IMR-90 (cell line): Measurements from ENCODE around the gene VPS35L. TPM values are rescaled to one million over a fixed set of nuclear protein-coding genes. Genes with fewer than 3 reads are reported as not detected.

Source experiments
- ATAC-seq: fragments of 200-7000 bp; cut with Tn5 transposase; 2 replicates; pipeline ENCODE4 v1.9.1; 2020; ENCODE audit warnings: low read depth, mild to moderate bottlenecking, moderate library complexity
- BruUV-seq: library from RNA; stranded (reverse); fragments of 400-500 nt; replicated peaks from 2 replicates; lab custom pipeline; 2021; lab: Mats Ljungman, UMichigan
- CTCF ChIA-PET: fragments of 300-600 bp; formaldehyde crosslinking; extraction: SDS; loops from one replicate; lab custom pipeline; 2021; ENCODE audit warnings: antibody characterized with exemption; lab: Yijun Ruan, JAX
- POLR2A ChIA-PET: fragments of 300-600 bp; sonication (Branson Sonifier 250); formaldehyde crosslinking; loops from one replicate; lab custom pipeline; 2022; ENCODE audit warnings: antibody characterized with exemption; ENCODE audit not compliant: unreplicated experiment; lab: Charles Lee
- DNase-seq: peaks from one replicate; pipeline ENCODE4 v3.0.0; 2013
- H2AFZ ChIP-seq: replicated peaks from 2 replicates; pipeline ENCODE3; 2013; ENCODE audit warnings: low read length, mild to moderate bottlenecking; ENCODE audit not compliant: poor library complexity
- H2AK5ac ChIP-seq: 2 replicates; pipeline ENCODE4 v1.6.1; 2013; ENCODE audit warnings: low read depth, low read length, inconsistent platforms
- H2AK9ac ChIP-seq: replicated peaks from 2 replicates; pipeline ENCODE3; 2013; ENCODE audit warnings: mild to moderate bottlenecking, low read depth, low read length, moderate library complexity; ENCODE audit not compliant: poor library complexity
- H2BK120ac ChIP-seq: 2 replicates; pipeline ENCODE4 v1.6.1; 2013; ENCODE audit warnings: low read depth, low read length, inconsistent platforms
- H2BK15ac ChIP-seq: 3 replicates; pipeline ENCODE4 v1.6.1; 2013; ENCODE audit warnings: low read depth, low read length, inconsistent platforms
- H2BK20ac ChIP-seq: 2 replicates; pipeline ENCODE4 v1.6.1; 2013; ENCODE audit warnings: low read depth, mild to moderate bottlenecking, inconsistent platforms, low read length, moderate library complexity
- H2BK5ac ChIP-seq: 2 replicates; pipeline ENCODE4 v1.6.1; 2013; ENCODE audit warnings: mild to moderate bottlenecking, low read depth, low read length, inconsistent platforms; ENCODE audit not compliant: poor library complexity, severe bottlenecking
- H3K14ac ChIP-seq: replicated peaks from 2 replicates; pipeline ENCODE4 v1.6.1; 2013; ENCODE audit warnings: low read depth, low read length, inconsistent platforms
- H3K18ac ChIP-seq: 2 replicates; pipeline ENCODE4 v1.6.1; 2013; ENCODE audit warnings: low read depth, low read length, control low read depth
- H3K23ac ChIP-seq: 2 replicates; pipeline ENCODE4 v1.6.1; 2013; ENCODE audit warnings: low read depth, low read length, inconsistent platforms
- H3K27ac ChIP-seq: 2 replicates; pipeline ENCODE4 v1.5.1; 2013; ENCODE audit warnings: mild to moderate bottlenecking, control low read depth, low read length; ENCODE audit not compliant: insufficient read depth
- H3K27me3 ChIP-seq: 2 replicates; pipeline ENCODE4 v1.6.1; 2013; ENCODE audit warnings: low read length; ENCODE audit not compliant: control insufficient read depth, insufficient read depth
- H3K36me3 ChIP-seq: 2 replicates; pipeline ENCODE4 v1.6.1; 2013; ENCODE audit warnings: low read length, mixed read lengths; ENCODE audit not compliant: control insufficient read depth, insufficient read depth
- H3K4ac ChIP-seq: 2 replicates; pipeline ENCODE4 v1.6.1; 2013; ENCODE audit warnings: low read depth, low read length, inconsistent platforms
- H3K4me1 ChIP-seq: 2 replicates; pipeline ENCODE4 v1.6.1; 2013; ENCODE audit warnings: low read length, mixed read lengths; ENCODE audit not compliant: control insufficient read depth, insufficient read depth
- H3K4me2 ChIP-seq: 2 replicates; pipeline ENCODE4 v1.6.1; 2013; ENCODE audit warnings: low read depth, mild to moderate bottlenecking, control low read depth, low read length, moderate library complexity
- H3K4me3 ChIP-seq: 2 replicates; pipeline ENCODE4 v1.5.1; 2013; ENCODE audit warnings: low read depth, mild to moderate bottlenecking, control low read depth, low read length, moderate library complexity; ENCODE audit not compliant: insufficient read depth
- H3K56ac ChIP-seq: 2 replicates; pipeline ENCODE4 v1.6.1; 2013; ENCODE audit warnings: low read length, inconsistent platforms; ENCODE audit not compliant: insufficient read depth; ENCODE audit errors: extremely low read depth
- H3K79me1 ChIP-seq, 2 experiments: 2 replicates each; pipeline ENCODE4 v1.6.1; 2013; ENCODE audit warnings: low read length in 2 of 2, inconsistent platforms in 1 of 2, low read depth in 1 of 2
- H3K9ac ChIP-seq: 2 replicates; pipeline ENCODE4 v1.6.1; 2013; ENCODE audit warnings: low read depth, low read length, control low read depth
- H3K9me1 ChIP-seq: 2 replicates; pipeline ENCODE4 v1.6.1; 2013; ENCODE audit warnings: low read length, inconsistent platforms; ENCODE audit not compliant: insufficient read depth
- H3K9me3 ChIP-seq: 2 replicates; pipeline ENCODE4 v1.6.1; 2013; ENCODE audit warnings: low read length; ENCODE audit not compliant: control insufficient read depth, insufficient read depth
- H4K20me1 ChIP-seq: 2 replicates; pipeline ENCODE4 v1.6.1; 2013; ENCODE audit warnings: low read length, inconsistent platforms; ENCODE audit not compliant: insufficient read depth
- H4K5ac ChIP-seq: 2 replicates; pipeline ENCODE4 v1.6.1; 2013; ENCODE audit warnings: mild to moderate bottlenecking, low read depth, low read length, control low read depth
- H4K8ac ChIP-seq, 2 experiments: 2 replicates each; pipeline ENCODE4 v1.6.1; 2013; ENCODE audit warnings: low read depth in 2 of 2, low read length in 2 of 2, control low read depth in 1 of 2, inconsistent platforms in 1 of 2
- H4K91ac ChIP-seq: 2 replicates; pipeline ENCODE4 v1.6.1; 2013; ENCODE audit warnings: low read depth, low read length, inconsistent platforms; ENCODE audit not compliant: insufficient read depth
- BHLHE40 ChIP-seq: fragments of 150-350 bp; IDR thresholded peaks from 2 replicates; pipeline ENCODE4 v1.6.1; 2016; ENCODE audit warnings: mild to moderate bottlenecking, low read depth, low read length
- CEBPB ChIP-seq: IDR thresholded peaks from 2 replicates; pipeline ENCODE4 v1.6.1; 2012; ENCODE audit warnings: low read depth, low read length, improper control_type of control experiment
- CHD1 ChIP-seq: IDR thresholded peaks from 2 replicates; pipeline ENCODE4 v1.6.1; 2012; ENCODE audit warnings: low read depth, low read length, improper control_type of control experiment
- CTCF ChIP-seq: conservative IDR thresholded peaks from 2 replicates; pipeline ENCODE4 v1.5.1; 2012; ENCODE audit warnings: mild to moderate bottlenecking, low read depth, low read length, improper control_type of control experiment
- ELK1 ChIP-seq: fragments of 150-350 bp; IDR thresholded peaks from 2 replicates; pipeline ENCODE4 v1.6.1; 2016; ENCODE audit warnings: low read depth, mild to moderate bottlenecking, low read length, moderate library complexity, borderline replicate concordance
- MAFK ChIP-seq: IDR thresholded peaks from 2 replicates; pipeline ENCODE4 v1.6.1; 2012; ENCODE audit warnings: low read depth, low read length, improper control_type of control experiment
- MAZ ChIP-seq: IDR thresholded peaks from 2 replicates; pipeline ENCODE4 v1.6.1; 2012; ENCODE audit warnings: low read depth, mild to moderate bottlenecking, low read length, improper control_type of control experiment, moderate library complexity, borderline replicate concordance
- MXI1 ChIP-seq: IDR thresholded peaks from 2 replicates; pipeline ENCODE4 v1.6.1; 2012; ENCODE audit warnings: low read depth, mild to moderate bottlenecking, low read length, moderate library complexity, borderline replicate concordance
- NFE2L2 ChIP-seq: fragments of 150-350 bp; IDR thresholded peaks from 2 replicates; pipeline ENCODE4 v1.6.1; 2016; ENCODE audit warnings: low read depth, mild to moderate bottlenecking, low read length
- POLR2A ChIP-seq: IDR thresholded peaks from 2 replicates; pipeline ENCODE4 v1.6.1; 2012; ENCODE audit warnings: mild to moderate bottlenecking, low read depth, low read length
- RCOR1 ChIP-seq: IDR thresholded peaks from 2 replicates; pipeline ENCODE4 v1.6.1; 2012; ENCODE audit warnings: mild to moderate bottlenecking, low read length, improper control_type of control experiment; ENCODE audit not compliant: insufficient replicate concordance
- RFX5 ChIP-seq: IDR thresholded peaks from 2 replicates; pipeline ENCODE4 v1.8.0; 2012; ENCODE audit warnings: low read depth, mild to moderate bottlenecking, low read length, moderate library complexity
- SMC3 ChIP-seq: fragments of 150-350 bp; IDR thresholded peaks from 2 replicates; pipeline ENCODE4 v1.6.1; 2016; ENCODE audit warnings: low read depth, mild to moderate bottlenecking, antibody characterized with exemption, low read length, moderate library complexity
- USF2 ChIP-seq: fragments of 150-350 bp; IDR thresholded peaks from 2 replicates; pipeline ENCODE4 v1.6.1; 2017; ENCODE audit warnings: mild to moderate bottlenecking, antibody characterized with exemption, low read length, low read depth
- WGBS, 2 experiments: methylation state at CpG; one replicate each; pipeline versions ENCODE4 v1.1.5 to v1.1.7; 2013; ENCODE audit warnings: missing lambda C conversion rate in 2 of 2; ENCODE audit not compliant: insufficient read length in 1 of 2; ENCODE audit errors: extremely low coverage in 2 of 2; 5-methylcytosine and 5-hydroxymethylcytosine counted together
- dilution Hi-C: fragments of 300-500 bp; cut with HindIII; formaldehyde crosslinking; loops from one replicate; pipeline ENCODE4 v1.14.3; 2018; ENCODE audit warnings: low sequenced_read_pairs; ENCODE audit not compliant: unreplicated experiment
- in situ Hi-C: fragments of 300-500 bp; cut with MboI; formaldehyde crosslinking; loops from 3 replicates; pipeline ENCODE4 v1.14.3; 2019; ENCODE audit warnings: low sequenced_read_pairs, inconsistent platforms, mixed read lengths
- intact Hi-C: fragments of 100-400 bp; cut with micrococcal nuclease; formaldehyde crosslinking; loops from 2 replicates; pipeline ENCODE4 v1.10.0; 2022
- polyA plus RNA-seq, 3 experiments: library from polyadenylated mRNA; depleted of rRNA; stranded (reverse); fragments of >200 nt; gene quantifications; 2 replicates each; pipeline ENCODE4 v1.2.3, GENCODE V29; 2012; ENCODE audit warnings: low replicate concordance in 1 of 3
- total RNA-seq: library from RNA; depleted of rRNA; stranded (reverse); fragments of >200 nt; gene quantifications from 2 replicates; pipeline ENCODE4 v1.2.3, GENCODE V29; 2012

The VPS35L gene
- total and polyA plus RNA-seq, 2 of the 4 experiments (the other 2 are of a cell fraction), result 28.0 to 40.1 TPM

GRCh38 chr16:19696961-19697360 is 141.5 kb downstream of the VPS35L start:
- 97% methylated on average over 10 of the region's 15 CpGs; no CpG with 5 or more reads in 1 of the 2 experiments for WGBS, 2 experiments
- 0 out of 2 replicates have a peak overlapping the region, but pooled peaks have one; percentile 20 for H3K18ac ChIP-seq
- no peak overlapping the region for H2BK20ac ChIP-seq
- H3K9ac ChIP-seq, result no peak overlapping the region
- no peak overlapping the region for H3K14ac ChIP-seq
- H3K9me3 ChIP-seq, result no peaks in the 10 kb centered on the region
- no peak overlapping the region for H3K4me3 ChIP-seq
- TF ChIP-seq SMC3 (no peak), CHD1 (no peak), CEBPB (no peak), RCOR1 (no peak), MAFK (no peak), CTCF (no peak), ELK1 (no peak), MXI1 (no peak), POLR2A (no peak), MAZ (no peak), NFE2L2 (no peak), RFX5 (no peak), BHLHE40 (no peak), USF2 (no peak)
- ChIA-PET CTCF (interaction anchor here (0.5 to 1.3 kb wide), 3 partner anchors 98 to 165 kb away, joined by 3 to 5 read pairs (median 4); no protein-coding TSS in a partner anchor), POLR2A (interaction anchor here (0.6 kb wide), 1 partner anchor 169 kb away, joined by 3 read pairs; no protein-coding TSS in a partner anchor)
- no peak overlapping the region for H2BK15ac ChIP-seq
- H4K8ac ChIP-seq, result no peak overlapping the region
- no peak overlapping the region for H2BK5ac ChIP-seq
- no TSS peak for BruUV-seq
- peaks cover 22% of the 10 kb centered on the region; the same call in 1 of the 2 replicates for H3K9me1 ChIP-seq
- H3K36me3 ChIP-seq, result peaks cover 34% of the 10 kb centered on the region
- H3K79me1 ChIP-seq, result peaks cover 18 to 32% of the 10 kb centered on the region in 2 experiments; a peak in 3 of 4 replicates
- H2BK120ac ChIP-seq, result 0 out of 2 replicates have a peak overlapping the region, but pooled peaks have one; percentile 1
- no peak overlapping the region for H2AFZ ChIP-seq
- H4K91ac ChIP-seq, result no peak overlapping the region
- ATAC-seq, result no peak
- peaks cover 17% of the 10 kb centered on the region for H3K4me1 ChIP-seq
- dilution Hi-C loops (no loop called here), in situ Hi-C loops (no loop called here), intact Hi-C loops (no loop called here)
- no peaks in the 10 kb centered on the region for H3K27me3 ChIP-seq
- H3K56ac ChIP-seq, result no peak overlapping the region
- H2AK9ac ChIP-seq, result no peak overlapping the region
- DNase-seq, result no peak
- no peak overlapping the region; the same call in 1 of the 2 replicates for H4K5ac ChIP-seq
- H3K23ac ChIP-seq, result no peak overlapping the region
- no peaks in the 10 kb centered on the region for H4K20me1 ChIP-seq
- H3K27ac ChIP-seq, result peak overlapping the region; percentile 21; the same call in 1 of the 2 replicates
- H2AK5ac ChIP-seq, result peak overlapping the region; percentile 53; the same call in 1 of the 2 replicates
- peak overlapping the region; percentile 29 for H3K4ac ChIP-seq
- H3K4me2 ChIP-seq, result no peak overlapping the region
